Measurements from ENCODE around the gene CFDP1. TPM values are rescaled to one million over a fixed set of nuclear protein-coding genes. Genes with fewer than 3 reads are reported as not detected.
"Not testable (repeated sequence)": the region's sequence is repeated elsewhere in the genome, so short reads cannot be mapped to it uniquely, and the experiment has no call there.

CFDP1 gene
- 45.2 TPM for total RNA-seq

DNA sequence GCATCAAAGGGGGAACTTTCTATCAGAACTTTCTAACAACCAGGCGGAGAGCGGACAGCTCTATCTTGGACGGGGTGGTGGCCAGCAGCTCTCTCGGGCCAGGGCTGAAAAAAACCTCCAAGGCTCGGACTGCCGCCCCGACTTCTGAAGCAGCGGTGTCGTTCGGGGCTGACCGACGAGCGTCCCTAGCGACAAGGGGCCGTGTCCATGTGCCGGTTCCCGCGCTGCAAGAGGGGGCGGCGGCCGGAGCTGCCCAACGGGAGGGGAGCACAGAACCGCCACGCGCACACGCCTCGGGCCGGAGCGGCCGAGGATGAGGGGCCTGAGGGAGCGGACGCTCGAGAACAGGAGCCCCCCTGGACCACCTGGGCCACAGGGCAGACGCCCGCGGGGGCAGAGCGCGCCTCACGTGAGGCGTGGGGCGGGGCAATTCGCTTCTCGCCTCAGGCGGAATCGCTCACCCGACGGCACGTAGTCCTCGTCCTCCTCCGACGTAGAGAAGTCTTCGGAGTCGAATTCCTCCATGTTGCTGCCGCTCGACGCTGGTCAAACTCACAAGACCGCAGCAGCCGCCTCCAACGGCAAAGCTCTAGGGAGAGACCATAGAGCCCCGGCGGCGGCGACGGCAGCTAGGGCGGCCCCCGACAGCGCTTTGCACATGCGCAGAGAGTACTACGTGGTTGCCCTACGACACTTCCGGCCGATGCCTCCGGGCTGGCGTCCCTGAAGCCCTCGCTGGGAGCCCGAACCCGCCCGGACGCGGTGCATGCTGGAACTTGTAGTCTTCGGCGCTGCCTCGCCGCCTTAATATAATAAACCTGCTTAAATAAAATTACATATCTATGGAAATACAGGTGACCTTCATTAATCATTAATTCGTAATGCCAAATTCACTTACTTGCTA, at the start of gene CFDP1:
Gene CFDP1, minus strand, starts transcription at position 676 of the 904 bp plus-strand sequence. Its CDS starts 151 bp downstream, at position 525.
- DNase-seq (ENCODE audit: low spot score) = peak; percentile 96

DNA sequence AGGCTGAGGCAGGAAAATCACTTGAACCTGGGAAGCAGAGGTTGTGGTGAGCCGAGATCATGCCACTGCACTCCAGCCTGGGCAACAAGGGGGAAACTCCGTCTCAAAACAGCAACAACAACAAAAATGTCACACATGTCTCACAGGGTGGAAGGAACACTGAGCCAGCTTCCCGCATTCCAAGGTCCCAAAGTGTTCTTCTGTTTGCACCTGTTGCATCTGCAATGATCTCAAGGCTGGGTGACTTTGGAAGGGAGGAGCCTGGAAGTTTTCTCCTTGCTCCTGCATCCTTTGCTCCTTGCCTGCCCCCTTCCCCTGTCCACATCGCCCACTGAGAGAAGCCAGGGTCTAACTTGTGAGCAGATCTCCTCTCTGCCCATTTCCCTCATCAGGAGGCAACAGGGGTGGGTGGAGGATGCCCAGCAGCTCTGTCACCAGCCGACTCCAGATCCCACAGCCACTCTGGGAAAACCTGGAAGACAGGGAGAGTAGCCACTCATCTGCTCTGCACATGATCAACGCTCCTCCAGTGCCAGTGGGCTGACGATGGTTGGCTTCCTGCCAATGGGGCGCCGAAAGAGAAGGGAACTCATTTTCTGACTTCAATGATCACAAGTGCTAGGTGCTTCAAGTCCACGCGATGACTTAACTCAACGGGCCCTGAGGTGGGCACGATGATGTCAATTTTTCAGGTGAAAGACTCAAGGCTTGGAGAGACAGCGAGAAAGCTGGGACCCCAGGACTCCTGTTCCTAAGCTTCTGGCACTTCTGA, 49.3 kb upstream of the CFDP1 start:
- no peak for DNase-seq (ENCODE audit: low spot score)

DNA sequence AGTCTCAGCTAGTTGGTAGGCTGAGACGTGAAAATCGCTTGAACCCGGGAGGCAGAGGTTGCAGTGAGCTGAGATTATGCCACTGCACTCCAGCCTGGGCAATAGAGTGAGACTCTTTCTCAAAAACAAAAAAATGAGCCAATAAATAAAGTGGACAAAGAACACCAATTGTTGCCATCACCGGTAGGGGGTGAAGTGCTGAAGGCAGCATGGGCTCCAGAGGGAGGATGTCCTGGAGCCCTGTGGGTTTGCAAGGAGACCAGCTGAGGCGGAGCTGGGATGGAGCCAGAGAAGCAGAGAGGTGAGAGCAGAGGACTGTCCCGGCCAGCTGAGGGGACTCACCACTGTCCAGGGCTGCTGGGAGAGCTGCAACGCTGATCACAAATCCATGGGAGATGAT, 48.2 kb upstream of the CFDP1 start:
- no peak for DNase-seq (ENCODE audit: low spot score)

DNA sequence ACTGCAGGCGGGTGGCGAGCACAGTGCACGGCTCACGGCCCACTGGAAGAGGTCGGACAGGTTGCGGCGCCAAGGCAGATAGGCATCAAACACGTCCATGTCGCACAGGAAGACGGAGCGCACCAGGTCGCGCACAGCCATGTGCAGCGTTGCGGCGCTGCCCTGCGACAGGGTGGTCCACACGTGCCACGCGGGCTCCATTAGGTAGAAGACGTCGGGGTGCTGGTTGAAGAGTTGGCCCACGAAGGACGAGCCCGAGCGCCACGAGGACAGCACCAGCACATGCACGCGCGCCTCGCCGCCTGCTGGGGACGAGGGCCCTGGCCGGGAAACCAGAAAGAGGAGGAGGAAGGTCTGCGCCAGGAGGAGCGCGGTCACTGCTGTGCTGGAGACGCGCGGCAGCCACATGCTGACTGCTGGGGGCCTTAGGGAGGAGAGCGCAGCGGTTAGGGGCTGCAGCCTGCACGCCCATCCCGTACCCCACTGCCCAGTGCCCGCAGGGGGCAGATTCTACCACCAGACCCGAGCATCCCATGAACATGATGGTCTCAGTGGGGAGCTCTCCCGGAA, 46.2 kb upstream of the CFDP1 start:
- DNase-seq (ENCODE audit: low spot score) = no peak

DNA sequence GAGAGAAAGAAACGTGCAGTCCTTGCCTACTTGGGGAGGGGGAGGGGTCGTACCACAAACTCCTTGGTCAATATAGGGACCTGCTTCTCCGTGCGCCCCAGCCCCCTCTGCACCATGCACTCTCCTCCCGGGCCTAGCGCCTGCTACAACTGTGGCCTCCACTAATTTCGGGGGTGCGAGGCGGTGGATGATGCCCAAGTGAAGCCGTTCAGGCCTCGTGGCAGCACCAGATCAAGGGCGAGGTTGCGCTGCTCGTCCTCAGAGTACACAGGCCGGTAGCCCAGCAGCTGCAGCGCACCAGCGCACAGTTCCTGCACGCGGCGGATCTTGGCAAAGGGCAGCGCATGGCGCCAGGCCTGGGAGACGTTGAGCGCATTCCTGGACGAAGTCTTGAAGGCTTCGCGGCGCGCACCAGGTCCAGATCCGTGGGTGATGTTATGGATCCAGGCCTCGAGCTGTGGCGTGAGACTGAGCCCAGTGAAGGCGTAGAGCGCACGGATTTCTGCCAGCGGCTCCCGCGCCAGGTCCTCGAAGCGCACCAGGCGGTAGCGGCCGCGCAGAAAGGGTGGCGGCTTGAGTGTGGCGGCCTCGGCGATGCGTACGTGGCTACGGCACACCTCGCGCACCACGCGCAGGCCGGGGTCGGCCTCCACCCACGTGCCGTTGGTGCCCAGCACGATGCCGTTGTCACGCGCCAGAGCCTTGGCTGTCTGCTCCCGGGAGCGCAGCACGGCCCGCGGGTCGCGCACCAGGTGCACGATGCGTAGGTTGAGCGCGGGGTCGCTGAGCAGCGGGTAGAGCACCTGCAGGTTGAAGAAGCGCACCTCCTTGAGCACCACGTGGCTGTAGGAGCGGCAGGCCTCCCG, 45.4 kb upstream of the CFDP1 start:
- DNase-seq (ENCODE audit: low spot score) = no peak

DNA sequence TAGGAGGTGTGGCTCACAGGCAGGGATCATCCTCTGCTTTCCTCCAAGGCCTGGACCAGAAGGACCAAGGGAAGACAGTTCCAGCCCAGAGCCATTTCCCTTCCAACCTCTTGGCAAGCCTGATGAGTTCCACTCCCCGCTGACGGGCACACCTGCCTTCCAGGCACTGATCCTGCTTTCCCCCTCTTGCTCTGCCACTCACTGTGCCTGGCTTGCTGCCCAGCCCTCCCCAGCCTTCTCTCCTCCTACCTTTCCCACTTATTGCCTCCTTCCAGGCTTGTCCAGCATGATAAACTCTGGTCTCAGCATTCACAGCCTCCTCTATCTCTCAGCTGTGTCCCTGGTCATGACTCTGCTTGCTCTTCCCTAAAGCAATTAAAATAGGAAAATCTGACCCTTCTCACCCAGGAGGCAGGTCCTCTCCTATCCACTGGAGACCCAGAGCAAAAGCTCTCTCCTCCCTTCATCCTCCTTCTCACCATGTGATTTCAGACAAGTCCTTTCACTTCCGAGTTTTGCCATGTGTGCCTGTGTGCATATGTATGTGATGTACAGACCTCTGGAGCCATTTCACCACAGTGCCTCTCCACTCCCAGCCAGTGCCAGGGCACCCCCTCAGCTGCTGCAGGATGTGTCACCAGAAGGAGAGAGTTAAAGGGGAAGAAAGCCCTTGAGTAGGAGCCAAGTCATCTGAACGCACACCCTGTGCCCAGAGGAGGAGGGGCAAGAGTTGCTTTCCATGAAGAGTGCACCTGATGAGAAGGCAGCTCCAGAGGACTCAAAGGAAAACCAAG, 44.6 kb upstream of the CFDP1 start:
- no peak for DNase-seq (ENCODE audit: low spot score)

DNA sequence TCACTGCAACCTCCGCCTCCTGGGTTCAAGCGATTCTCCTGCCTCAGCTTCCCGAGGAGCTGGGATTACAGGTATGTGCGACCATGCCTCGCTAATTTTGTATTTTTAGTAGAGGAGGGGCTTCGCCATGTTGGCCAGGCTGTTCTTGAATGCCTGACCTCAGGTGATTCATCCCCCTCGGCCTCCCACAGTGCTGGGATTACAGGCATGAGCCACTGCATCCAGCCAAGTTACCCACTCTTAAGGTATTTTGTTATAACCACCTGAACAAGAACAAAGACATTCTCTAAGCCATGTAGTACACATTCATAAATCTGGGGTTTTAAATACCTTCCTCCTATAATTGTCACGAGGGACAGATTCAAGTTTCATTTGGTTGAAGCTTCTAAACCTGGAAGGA, 43.5 kb upstream of the CFDP1 start:
- DNase-seq (ENCODE audit: low spot score) = no peak

DNA sequence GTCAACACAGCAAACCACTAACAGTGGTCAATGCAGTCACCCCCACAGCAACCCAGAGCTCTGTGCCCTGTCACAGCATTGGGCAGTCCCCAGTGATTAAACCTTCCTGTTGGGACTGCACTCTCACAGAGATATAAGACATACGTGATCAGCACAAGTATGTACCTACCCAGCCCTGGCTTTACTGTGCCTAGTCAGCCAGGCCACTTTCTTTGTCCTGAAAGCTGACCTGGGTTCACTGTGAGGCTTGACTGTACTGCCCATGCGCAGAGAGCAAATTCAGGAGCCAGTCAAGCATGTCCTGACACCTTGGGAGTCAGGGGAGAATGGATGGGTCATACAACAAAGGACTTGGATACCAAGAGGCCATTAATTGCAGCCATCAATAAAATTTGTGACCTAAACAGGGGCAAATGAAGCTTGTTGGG, 42.1 kb upstream of the CFDP1 start:
- no peak for DNase-seq (ENCODE audit: low spot score)

DNA sequence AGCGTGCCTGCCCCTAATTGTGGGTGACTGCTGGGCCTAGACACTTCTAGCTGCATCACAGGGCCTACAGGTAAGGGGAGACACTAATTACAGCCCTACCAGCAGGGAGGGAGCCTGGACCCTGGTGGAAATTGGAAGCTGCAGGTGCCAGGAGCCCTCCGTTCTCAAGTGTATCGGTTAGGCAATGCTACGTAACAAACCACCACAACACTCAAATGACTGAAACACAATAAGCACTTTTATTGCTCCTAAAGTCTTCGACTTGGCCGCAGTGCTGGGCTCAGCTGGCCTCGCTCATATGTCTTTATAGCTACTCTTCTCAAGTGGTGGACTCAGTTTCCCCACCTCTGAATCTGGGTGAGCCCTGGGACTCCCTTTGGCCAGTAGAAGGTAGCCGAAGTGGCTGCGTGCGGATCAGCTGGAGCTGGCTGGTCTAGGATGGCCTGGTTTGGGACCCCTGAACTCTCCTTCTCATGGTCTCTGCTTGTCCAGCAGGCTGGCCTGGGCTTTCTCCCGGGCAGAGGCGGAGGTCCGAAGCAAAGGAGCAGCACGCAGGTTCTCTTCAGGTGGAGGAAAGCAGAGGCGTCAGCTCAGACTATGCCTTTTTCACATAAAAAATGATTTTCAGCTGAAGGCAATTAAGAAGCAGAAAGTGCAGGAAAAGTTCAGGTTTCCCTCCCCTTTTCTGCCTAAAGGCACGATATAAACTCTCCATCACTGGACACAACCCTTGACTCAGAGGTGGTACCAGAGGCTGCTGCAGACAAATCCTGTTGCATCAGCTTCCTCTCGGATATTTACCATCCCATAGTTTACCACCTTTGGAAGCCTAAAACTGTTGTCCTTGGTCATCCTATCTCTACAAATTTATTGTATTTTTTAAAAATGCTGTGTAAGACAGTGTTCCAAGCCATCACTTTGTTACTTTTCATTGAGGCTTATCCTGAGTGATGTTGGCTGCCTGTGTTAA, 39.9 kb upstream of the CFDP1 start:
- DNase-seq (ENCODE audit: low spot score) = no peak

DNA sequence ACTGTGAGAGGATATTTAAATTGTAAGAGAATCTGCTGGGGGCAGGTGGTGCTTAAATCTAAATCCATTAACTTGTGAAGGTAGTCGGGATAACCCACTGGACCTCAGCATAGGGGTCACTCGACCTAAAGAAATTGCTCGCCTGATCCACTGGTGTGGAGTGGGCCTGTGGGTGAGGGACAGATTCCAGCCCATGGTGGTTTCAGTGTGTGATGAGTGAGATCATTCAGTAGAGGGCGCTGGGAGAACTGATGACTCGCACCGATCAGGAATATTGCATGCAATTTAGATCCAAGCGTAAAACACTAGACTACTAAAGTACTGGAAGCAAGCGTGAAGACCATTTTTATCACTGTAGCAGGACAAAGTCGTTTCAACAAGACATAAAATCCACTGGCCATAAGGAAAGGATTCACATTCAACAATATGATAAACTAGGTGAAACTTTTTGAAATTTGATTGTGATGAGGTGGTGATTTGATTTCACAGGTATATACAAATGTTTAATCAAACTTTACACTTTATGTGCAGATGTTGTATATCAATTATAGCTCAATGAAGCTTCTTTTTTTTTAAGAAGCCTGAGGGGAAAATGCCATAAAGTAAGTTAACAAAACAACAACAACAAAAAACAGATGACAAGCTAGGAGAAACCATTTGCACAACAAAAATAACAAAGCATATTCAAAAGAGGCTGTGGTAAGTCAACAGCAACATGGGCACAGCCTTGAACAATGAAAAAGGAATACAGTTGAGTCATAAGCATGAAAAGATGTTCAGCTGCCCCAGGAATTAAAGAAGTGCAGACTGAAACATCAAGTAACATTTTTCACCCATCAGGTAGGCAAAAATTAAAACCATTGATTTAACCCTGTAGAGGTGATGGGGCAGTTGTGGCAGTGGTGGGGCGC, 38.7 kb upstream of the CFDP1 start:
- peak; percentile 60 for DNase-seq (ENCODE audit: low spot score)

DNA sequence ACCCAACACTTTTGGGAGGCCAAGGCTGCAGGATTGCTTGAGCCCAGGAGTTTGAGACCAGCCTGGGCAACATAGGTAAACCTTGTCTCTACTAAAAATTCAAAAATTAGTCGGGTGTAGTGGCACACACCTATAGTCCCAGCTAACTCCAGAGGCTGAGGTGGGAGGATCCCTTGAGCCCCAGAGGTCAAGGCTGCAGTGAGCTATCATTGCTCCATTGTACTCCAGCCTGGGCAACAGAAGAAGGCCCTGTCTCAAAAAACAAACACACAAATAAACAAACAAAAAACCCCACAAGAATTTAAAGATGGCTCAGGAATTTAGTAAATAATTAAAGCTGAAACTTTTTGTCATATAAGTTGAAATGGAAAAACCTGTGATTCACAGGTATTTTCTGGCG, 33.5 kb upstream of the CFDP1 start:
- no peak for DNase-seq (ENCODE audit: low spot score)

DNA sequence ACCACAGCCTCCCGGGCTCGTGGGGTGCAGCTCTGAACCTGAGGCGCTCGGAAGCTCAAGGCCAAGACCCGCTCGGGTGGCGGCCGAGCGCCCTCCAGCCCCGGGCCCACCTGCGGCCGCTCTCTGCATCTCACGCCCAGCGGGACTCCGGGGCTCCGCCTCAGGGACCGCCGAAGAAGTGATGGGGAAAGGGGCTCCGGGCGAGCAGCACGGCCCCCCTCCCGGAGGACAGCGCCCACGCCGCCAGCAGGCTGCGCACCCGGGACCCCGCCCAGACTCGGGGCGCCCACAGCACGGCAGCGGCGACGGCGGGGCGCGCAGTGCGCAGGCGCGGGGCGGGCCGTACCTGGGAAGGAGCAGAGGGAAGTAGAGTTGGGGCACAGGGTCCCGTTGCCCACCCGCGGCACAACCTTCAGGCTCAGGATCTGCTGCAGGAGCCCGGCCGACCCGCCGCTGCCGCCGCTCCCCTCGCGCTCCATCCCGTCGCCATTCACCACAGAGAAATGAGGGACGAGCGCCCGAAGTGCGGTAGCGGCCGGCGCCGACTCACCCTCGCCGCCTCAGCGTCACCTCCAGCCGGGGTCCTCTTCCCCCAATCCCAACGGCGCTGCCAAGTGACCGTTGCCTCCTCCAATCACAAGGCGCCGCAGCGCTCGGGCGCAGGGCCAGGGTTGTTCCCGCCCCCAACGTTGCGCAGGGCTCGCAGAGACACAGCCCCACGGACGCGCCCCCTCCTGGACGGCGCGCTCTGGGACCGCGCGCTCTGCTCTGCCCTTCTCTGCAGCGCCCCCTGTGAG, 31.0 kb upstream of the CFDP1 start, which contains the start of gene TMEM170A:
Gene TMEM170A, minus strand, starts transcription at position 568 of the 797 bp plus-strand sequence. Its CDS starts 89 bp downstream, at position 479.
- DNase-seq (ENCODE audit: low spot score) = peak; percentile 99

DNA sequence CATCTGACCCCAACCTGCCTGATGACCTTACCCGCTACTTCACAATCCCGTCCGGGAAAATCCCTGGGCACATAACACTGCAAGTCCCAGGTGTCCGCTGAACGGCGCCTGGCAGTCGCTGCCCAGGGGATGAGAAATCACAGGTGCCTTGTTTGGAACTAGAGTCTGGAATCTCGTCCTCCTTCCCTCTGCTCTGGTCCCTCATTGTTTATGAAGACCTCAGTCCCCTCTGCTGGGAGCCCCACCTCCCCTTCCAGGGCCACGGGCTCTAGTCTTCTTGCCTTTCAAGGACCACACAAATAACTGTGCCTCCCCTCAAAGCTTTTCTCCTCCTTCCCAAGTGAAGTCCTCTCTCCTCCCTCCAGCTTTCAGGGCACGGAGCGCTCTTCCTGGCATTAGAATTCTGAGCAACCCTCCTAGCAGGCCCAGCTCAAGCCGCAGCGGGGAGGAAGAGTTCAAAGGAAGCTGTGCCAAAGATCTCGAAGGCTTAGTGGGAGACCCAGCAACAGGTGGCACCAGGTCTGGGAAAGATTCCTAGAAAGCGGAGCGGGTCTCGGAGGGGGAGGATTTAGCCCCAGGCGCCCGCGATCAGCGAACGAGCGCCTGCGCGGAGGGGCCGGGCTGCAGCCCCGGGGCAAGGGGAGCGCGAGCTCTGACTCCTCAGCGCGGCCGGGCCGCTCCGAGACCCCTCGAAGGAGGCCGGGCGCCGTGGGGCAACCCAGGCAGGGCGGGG, 30.3 kb upstream of the CFDP1 start:
- not testable (repeated sequence) for DNase-seq (ENCODE audit: low spot score)

DNA sequence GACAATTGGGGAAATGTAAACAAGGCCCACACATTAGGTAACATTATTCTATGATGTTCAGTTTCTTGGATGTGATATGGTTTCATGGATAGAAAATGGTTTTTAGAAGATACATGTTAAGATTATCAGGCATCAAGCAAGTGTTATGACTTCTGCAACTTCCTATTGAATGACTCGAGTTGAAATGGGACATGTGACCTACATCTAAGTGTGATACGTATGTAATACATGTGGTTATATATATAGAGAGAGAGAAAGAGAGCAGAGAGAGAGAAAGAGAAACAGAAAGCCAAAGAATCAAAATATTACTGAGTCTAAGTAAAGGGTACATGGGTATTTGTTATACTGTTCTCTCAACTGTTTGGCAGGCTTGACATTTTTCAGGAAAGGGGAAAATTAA, 29.5 kb upstream of the CFDP1 start:
- no peak for DNase-seq (ENCODE audit: low spot score)

DNA sequence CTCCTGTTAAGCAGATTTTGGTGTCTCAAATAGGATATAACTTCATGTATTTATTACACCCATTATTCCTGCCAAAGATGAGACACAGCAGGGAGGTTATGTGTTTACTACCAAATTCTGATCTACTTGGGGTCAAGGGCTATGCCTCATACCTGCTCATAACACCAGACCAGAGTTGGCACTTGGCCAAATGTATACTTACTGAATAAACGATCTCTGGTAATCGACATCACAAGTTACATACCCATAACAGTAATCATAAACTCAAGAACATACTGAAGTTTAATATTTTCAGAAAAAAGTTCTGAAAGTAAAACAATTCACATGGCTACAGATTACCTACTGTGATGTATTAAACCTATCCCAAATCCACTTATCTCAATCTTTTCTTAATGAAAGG, 28.3 kb upstream of the CFDP1 start:
- DNase-seq (ENCODE audit: low spot score) = no peak

DNA sequence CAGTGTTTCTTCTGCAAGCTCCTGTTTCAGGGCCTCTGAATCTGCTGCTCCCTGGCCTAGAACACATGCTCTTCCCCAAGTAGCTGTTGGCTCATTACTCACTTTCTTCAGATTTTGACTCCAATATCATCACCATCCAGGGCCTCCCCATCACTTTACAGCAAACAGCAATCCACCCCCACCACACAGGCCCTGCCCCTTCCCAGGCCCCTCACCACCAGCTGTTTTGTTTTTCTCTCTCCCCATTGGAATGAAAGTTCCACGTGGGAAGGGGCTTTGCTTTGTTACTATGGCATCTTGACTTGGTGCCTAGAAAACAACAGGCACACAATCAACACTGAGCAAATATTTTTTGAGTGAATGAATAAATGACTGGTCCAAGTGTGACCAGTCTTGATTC, 27.1 kb upstream of the CFDP1 start:
- DNase-seq (ENCODE audit: low spot score) = no peak

DNA sequence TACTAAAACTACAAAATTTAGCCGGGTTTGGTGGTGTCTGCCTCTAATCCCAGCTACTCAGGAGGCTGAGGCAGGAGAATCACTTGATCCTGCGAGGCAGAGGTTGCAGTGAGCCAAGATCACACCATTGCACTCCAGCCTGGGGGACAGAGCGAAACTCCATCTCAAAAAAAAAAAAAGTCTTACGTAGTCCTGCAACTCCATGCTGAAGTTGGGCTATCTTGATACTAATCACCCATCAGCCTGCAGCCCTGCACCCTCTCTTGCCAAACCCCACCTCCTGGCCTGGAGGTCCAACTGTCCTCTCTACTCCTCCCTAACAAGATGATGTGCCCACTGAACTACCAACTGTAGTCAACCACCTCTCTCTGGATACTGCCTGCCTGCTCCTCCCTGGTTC, 26.4 kb upstream of the CFDP1 start:
- no peak for DNase-seq (ENCODE audit: low spot score)
